ENCODE results near the gene ANK3.

DNA sequence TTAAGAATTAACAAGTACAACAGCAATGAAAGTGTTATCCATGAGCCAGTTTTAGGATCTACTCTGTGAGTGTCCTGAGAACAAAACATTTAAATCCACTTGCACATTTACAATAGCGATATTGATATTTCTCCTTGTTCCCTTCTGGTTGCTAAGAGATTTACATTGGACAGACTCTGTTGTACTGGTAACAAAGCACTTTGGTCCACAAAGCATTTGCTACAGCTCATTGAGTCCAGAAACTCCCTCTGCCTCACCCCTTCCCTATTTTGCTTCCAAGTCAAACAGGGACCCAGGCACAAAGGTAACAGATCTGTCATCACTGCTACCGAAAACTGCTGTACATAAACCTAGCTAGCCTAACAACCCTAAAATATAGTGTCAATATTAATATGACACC is 2.1 kb downstream of the ANK3 start:
- TF ChIP-seq, protein P1, sequence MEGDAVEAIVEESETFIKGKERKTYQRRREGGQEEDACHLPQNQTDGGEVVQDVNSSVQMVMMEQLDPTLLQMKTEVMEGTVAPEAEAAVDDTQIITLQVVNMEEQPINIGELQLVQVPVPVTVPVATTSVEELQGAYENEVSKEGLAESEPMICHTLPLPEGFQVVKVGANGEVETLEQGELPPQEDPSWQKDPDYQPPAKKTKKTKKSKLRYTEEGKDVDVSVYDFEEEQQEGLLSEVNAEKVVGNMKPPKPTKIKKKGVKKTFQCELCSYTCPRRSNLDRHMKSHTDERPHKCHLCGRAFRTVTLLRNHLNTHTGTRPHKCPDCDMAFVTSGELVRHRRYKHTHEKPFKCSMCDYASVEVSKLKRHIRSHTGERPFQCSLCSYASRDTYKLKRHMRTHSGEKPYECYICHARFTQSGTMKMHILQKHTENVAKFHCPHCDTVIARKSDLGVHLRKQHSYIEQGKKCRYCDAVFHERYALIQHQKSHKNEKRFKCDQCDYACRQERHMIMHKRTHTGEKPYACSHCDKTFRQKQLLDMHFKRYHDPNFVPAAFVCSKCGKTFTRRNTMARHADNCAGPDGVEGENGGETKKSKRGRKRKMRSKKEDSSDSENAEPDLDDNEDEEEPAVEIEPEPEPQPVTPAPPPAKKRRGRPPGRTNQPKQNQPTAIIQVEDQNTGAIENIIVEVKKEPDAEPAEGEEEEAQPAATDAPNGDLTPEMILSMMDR (IDR thresholded peaks at IDR 0.05 in 8 of 11, conservative IDR thresholded peaks at IDR 0.05 in 3 of 11), result no peak
- TF ChIP-seq POLR2AphosphoS5 (IDR thresholded peaks at IDR 0.05) (no peak), POLR2A (IDR thresholded peaks at IDR 0.05) (no peak)

All from spleen (tissue), 7 donors.